ENCODE data around the gene ANKS1B.
"Not testable (repeated sequence)": the region's sequence is repeated elsewhere in the genome, so short reads cannot be mapped to it uniquely, and the experiment has no call there.

The ANKS1B gene

DNA sequence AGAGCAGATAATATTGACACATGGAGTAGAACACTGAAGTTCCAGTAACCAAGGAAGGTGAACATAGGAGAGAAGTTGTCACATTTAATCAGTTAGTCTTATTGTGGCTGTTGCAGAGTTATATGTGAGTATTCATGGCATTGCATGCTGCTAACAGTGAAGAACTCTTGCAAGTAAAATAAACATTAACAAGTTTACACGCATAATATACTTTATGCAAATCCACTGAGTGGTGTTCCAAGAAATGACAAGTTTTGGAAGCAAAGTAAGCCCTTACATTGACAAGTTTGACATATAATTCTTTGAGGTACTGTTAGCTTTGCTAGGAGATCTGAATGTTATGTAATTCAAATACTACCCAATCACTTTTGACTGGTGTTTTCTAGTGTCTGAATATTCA is 125.6 kb downstream of the ANKS1B start:
- no peak for DNase-seq

DNA sequence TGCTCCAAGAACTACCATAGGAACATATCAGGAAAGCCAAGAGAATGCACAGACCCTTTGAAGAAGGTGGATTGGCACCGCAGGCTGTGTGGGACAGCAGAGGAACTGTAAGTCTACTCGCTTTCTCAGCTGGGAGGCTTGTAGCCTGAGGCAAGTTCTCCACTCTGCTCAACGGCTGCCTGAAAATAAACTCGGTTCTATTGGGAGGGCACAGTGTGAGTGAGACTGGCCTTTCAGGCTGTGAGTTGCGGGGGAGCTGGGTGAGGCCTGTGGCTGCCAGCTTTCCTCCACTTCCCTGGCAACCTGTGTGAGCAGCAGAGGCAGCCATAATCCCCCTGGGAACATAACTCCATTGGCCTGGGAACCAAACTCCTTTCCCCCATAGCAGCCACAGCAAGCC is 132.1 kb downstream of the ANKS1B start:
- no peak for DNase-seq

DNA sequence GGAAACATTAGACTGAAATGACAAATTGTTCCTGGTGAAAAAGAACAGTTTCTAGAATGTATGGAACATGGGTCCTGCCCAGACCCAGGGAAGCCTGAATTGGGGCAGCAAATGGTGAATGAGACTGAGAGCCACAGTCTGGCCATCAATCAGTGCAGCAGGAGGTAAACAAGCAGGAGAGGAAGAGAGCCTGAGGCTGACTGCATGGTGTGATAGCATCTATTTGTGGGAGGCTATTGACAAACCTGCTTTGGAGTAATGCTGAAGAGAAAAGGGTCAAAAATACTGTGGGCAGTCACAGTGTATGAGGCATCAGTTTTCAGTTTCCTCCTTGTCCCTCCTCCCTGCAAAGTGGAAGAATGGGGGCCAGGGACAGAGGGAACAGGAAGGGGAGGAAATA is 136.8 kb downstream of the ANKS1B start:
- DNase-seq, result no peak

DNA sequence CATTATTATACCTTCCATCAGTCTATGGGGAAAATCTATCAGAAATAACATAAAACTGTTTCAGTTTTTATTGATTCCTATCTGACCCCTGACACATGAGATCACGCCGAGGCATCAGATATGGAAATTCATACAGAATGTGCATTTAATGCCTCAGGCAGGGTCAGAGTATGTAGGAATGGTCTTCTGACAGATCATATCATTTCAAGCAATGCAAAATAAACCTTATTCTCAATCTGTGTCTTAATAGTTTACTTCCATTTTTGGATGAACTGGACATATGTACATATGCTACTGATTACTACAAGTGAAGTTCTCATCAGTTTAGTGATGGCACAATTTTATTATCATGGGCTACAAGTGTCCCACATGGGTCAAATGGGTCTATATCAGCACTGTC is 150.0 kb downstream of the ANKS1B start:
- DNase-seq, result no peak

DNA sequence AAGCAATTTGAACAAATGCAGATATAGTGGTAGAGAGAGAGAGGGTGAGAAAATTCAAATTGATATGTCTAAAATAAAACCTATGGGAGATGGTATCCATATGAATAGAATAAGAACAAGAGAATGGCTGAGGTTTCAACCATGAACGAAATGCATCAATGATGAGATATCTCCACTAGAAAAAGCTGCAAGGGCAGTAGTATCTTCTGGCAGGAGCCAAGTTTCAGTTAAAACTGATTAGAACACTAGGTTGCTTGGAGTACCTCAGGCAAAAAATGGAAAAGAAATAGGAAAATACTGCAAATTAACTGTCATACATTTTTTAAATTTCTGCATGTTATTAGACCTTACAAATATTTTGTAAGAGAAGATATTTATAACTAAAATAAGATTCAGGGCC is 151.3 kb downstream of the ANKS1B start:
- no peak for DNase-seq

DNA sequence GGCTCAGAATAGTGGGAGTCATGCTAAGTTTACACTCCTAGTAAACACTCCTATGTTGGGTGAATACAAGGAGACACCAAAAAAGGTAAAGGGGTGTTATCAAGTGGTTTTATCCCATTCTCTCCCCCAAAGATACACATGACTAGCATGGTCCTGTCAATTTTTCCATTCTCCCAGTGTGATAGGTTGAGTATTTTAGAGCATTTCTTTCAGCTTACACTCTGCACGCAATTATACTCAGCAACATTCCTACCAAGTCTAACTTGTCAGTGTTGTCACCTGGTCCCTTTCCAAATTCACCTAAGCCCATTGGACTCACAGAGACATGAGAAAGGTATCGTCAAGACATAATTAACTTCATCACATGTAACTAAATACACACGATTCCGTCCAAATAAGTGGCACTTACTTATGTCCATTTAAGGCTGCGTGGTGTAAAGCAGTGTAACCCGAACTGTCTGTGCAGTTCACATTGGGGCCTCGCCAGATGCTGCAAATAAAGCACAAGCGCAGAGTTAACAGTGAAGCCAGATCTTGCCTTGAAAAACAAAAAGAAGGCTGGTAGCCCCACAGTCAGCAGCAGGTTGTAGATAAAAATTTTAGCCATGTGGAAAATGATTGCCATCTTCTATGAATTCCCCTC is 159.7 kb downstream of the ANKS1B start:
- DNase-seq, result no peak

DNA sequence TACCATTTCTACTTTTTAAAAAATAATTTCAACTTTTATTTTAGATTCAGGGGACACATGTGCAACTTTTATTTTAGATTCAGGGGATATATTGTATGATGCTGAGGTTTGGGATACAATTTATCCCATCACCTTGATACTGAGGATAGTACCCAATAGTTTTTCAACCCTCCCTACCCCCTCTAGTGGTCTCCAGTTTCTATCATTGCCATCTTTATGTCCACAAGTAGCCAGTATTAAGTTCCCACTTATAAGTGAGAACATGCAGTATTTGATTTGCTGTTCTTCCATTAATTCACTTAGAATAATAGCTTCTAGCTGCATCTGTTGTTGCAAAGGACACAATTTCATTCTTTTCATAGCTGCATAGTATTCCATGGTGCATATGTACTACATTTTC is 162.5 kb downstream of the ANKS1B start:
- DNase-seq, result no peak

DNA sequence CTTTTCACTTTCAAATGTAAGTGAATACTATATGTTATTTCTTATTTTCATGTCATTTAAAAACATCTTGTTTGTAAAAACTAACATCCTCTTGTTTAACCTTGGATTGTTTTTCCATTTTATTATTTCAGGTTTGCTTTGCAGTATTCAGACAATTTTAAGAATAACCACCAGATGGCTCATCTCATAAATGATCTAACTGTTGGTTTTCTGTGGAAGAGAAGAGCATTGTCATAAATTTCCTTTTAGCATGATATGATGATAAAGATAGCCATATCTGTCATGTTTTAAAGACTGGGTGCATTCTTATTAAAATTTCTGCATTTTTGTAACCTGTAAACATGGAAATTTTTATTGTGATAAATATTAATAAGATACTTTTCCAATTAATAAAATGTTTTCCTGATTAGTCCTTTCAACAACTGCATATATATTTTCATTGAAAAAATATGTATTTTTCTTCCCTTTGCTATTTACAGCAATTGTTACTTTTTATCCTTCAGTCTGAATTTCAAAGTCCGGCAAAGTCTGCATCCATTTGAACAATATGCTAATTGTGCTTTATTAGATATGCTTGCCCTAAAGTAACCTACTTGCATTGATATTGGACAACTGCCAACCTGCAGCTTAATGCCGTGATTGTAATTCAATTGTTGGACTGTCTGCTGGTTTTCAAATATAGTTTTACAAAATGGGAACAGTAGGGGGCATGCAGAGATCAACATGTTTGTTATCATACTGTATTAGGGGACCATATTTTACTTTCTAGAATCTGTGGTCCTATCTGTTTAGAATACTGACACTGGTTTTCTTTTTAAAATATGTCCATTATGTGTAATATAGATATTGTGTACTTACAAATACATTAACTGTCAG is 173.8 kb downstream of the ANKS1B start:
- no peak for DNase-seq

DNA sequence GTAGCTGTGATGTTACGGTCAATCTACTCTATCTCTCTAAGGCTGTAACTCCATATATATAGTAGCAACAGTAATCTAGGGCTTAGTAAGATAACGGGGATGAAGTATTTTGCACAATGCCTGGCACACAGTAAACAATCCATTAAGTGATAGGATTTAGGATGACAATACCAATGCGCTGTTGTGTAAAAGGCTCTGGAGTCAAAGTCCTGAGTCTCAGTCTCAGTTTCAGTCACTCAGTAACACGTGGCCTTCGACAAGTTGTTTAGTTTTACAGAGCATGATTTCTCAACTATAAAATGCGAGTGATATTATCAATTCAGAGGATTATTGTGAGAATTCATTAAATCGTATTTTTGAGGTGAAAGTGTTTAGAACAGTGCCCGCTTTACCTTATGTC is 174.8 kb downstream of the ANKS1B start:
- no peak for DNase-seq

DNA sequence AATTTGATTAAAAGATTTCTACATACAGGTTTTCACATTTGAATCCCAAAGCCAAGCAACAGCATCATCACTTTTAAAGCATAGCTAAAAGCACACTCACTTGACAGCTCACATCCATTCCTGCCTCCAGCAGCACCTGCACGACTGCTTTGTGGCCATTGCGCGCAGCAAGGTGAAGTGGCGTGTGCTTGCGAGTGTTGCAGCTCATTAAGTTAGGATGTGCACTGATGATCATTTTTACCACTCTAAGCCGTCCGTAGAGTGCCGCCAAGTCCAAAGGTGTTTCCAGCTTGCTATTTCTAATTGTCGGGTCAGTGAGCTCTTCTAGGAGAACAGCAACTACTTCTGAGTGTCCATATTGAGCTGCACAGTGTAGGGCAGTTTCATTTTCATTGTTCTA is 178.4 kb downstream of the ANKS1B start:
- no peak for DNase-seq

DNA sequence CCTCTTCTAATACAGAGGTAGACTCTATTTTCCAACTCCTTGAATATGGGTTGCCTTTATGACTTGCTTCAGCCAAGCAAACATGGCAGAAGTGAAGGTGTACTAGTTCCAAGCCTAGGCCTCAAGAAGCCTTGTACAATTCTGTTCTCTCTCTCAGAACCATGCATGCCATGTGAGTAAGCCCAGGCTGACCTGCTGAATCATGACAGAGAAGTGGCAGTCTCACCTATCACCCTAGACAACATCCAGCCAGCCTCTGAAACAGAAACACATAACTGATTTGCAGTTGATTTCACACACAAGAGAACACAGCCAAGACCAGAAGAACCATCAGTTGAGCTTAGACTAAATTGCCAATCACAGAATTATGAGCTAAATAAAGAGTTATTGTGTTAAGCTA is 180.0 kb downstream of the ANKS1B start:
- DNase-seq, result no peak

DNA sequence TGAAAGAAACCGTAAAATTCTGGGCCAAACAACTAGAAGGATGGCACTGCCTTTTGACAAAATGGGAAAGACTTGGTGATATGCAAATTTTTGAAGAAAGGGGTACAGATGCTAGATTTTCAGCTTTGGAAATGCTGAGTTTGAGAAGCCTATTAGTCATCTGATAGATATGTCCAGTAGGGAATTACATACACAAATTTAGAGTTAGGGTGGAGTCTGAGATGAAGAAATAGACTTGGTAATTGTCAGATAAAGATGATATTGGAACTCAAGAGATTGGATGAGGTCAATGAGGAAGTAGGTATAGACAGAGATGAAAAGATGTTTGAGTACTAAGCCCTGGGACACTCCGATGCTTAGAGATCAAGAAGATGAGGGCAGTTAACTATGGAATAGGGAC is 184.1 kb downstream of the ANKS1B start:
- no peak for DNase-seq

DNA sequence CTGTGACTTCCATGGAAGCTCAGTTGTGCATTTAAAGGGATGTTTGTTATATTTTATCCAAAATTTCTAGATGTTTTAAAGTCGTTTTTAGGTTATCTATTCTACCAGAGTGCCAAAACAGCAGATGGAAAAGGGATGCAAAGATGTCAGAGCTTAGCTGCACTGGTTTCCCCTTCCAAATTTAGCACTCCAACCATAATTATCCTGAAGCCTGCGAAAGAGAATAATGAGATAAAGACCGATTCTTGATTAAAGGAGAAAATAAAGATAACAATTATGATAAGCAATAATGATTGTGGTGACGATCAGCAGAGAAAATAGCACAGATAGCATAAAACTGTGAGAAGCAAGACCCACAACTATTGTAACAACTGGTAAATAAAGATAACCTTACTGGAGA is 186.8 kb downstream of the ANKS1B start:
- not testable (repeated sequence) for DNase-seq

DNA sequence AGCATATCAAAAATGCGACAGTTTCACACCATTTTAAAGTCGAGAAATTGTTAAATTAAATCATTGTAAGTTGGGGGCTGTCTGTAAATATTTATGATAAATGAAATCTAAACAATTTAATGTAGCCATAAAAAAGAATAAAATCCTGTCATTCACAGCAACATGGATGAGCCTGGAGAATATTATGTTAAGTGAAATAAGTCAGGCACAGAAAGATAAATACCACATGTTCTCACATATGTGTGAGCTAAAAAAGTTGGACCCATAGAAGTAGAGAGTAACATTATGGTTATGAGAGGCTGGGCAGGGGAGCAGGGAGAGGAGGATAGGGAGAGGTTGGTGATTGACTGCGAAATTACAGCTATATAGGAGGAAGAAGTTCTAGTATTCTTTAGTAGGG is 201.3 kb downstream of the ANKS1B start:
- DNase-seq, result no peak

DNA sequence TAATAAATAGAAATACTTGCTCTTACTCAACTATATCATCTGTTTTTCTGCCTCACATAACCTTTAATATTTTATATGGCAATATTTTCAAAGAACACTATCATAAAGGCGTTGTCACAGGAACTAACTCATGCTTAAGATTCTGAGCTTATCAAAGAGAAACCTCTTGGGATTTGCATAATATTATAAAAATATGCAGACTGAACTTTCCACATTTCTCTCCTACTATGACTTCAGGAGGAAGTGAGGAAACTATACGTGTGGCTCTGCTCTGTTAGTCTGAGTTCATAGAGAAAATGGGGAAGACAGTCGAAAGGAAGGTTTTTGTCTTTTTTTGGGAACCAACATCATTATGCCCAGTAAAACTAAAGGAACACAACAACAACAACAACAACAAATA is 212.5 kb downstream of the ANKS1B start:
- DNase-seq, result no peak

DNA sequence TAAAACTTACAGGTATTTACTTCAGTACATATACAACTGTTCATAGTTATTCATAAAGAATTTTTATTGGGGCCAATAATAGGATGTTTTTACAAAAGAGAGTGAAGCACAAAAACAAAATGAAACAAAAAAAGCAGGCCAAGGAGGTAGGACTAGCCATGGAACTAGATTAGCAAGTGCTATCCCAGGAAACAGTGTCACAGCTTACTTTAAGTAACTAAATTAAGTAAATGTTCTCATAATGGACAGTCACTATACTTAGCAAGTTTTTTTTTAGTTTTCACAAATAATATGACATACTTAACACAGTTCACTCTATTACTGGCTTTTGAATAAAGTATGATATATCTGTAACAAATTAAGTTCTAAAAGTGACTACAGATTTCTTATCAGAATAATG is 213.1 kb downstream of the ANKS1B start:
- DNase-seq, result no peak

DNA sequence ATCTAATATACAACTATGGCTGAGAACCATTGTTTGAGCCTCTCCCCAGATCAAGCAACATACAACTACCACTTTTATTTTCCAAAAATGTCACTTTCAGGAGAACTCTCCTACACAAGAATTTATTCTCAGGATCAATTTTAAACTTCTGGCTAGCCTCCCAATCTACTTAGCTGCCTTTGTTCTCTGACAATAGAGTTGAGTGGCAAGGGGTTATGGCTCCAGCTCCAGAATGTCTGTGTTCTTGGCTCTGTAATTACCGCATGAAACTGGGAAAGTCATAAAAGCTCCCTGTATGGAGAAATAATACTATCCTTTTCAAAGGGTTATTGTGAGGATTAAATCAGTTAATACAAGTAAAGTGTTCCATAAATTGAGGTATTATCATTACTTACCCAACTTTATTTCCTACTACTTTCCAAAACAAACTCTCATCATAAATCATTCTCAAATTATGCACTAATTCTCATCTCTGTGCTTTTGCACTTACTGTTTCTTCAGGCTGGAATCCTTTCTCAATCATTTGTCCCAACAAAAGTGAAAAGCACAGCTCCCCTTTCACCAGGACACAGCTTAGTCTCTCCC is 215.2 kb downstream of the ANKS1B start:
- no peak for DNase-seq

DNA sequence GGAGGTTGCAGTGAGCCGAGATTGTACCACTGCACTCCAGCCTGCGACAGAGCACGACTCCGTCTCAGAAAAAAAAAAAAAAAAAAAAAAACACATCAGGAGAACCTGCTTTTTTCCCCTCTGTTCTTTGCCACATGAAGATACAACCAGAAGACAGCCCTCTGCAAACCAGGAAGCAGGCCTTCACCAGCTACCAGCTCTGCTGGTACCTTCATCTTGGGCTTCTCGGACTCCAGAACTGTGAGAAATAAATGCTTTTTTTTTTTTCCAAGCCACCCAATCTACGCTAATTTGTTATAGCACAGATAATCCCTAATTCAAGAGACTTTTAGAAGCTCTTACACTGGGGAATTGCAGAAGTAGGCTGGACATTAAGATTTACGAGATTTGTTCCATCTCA is 216.0 kb downstream of the ANKS1B start:
- DNase-seq, result no peak

DNA sequence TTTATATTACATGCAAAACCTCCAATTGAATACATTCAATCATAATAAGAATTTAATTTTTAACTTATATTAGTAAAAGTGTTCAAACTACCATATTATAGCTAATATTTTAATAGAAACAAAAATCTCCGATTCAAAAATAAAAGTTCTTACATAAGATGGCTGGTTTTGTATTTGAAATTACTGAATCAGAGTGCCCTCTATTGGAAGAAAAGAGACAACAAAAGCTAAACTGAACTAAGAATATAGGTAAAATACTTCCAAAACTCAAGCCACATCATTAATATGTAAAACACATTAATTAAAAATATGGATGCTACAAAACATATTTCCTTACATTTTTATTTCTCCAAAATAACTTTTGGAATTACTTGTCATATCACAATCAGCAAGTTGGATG is 216.9 kb downstream of the ANKS1B start:
- no peak for DNase-seq

DNA sequence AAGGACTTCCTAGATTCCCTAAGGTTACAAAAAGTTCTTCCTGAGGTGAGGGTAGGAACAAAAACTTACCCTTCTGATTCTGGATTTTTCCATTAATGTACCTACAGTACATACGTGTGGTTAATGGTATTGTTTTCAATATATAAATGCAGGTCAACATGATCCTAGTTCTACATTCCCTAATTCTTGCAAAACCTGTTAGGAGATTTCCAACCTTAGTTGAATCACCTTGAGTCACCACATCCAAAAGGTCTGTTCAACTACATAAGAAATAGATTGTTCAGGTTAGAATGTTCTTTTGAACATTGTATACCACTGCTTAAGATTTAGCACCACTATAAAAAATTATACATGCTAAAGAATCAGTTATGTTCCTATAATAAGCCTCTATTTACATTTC is 218.3 kb downstream of the ANKS1B start:
- DNase-seq, result no peak

DNA sequence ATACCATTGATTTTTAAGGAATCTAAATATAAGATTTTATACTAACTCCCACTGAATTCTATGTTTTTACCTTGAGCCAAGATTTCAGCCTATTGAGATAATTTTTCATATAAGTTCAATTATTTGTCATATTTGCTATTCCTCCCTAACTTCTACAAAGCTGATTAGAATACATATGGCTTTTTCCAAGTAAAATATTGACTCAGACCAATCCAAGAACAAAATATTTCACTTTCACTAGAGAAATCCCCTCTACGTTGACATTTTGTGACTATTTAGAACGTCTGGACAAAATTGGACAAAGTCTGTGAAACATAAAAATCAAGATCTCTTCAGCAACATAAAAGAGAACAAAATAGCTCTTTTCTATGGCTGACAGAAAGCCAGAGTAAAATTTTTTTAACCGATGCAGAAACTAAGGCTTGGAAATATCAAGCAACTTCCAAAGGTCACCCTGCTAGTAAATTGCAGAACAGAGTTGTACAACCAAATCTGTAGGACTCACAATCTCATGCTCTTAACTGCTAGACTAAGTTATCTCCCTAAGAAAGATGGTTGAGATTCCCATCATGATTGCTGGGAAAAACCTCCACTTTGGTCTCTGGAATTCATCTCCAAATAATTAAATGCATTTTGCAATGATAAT is 219.1 kb downstream of the ANKS1B start:
- no peak for DNase-seq

DNA sequence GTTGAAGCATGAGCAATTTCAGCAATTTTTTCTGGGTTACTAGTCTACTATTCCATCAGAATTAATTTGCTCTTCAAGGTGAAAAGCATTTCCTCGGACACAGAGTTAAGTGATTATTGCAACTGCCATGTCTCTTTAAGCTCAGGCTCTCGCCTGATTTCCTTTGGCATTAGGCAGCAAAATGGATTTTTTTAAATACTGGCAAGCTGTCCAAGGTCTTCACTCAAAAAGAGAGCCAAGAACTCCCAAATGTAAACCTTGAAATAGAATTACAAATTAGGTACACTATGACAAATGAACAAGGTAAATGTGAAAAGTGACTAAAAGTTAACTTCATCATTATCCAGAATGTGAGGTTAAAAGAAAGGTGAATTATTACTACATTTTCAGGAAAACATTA is 225.3 kb downstream of the ANKS1B start:
- DNase-seq, result no peak

DNA sequence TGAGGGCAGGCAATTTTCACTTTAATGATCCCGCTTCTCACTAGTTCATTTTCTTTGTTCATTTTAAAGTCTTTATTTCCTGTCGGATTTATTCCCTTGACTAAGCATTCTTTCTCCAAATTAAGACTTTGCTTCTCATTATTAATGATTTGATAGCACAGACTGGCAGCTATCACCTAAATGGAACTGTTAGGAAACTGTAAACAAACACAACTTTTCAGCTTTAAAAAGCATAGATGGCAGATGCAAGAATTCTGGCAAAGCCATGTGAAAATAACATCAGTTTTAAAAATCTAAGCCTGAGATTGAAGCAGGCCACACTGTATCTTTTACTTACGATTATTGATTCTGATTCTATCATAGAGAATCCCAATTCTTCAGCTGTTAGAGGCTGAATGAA is 225.7 kb downstream of the ANKS1B start:
- DNase-seq, result no peak

DNA sequence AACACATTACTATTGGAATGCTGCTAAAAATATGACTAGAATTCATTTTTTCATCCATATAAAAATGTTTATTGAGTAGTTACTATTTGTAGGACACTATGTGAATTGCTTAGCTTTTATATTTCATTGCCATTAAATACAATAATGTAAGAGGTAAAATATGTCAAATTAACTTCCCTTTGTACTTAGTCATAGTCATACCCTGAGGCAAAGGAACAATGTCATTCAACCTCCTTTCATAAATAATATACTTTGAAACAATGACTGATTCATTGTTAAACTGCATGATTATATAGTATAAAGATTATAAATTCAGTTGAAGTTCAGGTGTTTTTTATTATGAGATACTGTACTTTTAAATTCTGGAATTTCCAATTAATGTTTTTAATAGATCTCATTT is 232.0 kb downstream of the ANKS1B start:
- DNase-seq, result no peak
